ENCODE results near the gene MARCHF3.
A peak's percentile ranks its signal among the peaks of the same experiment; 100 is the strongest.

The MARCHF3 gene

GRCh38 chr5:126965061-126965475, 65.3 kb downstream of the MARCHF3 start:
- no peaks in the 10 kb centered on the region for H3K27me3 ChIP-seq (replicated peaks; ENCODE audit: control insufficient read depth, insufficient read depth, low read length)
- H3K4me3 ChIP-seq (replicated peaks; ENCODE audit: low read depth, low read length): no peak overlapping the region
- no peaks in the 10 kb centered on the region for H3K36me3 ChIP-seq (ENCODE audit: control insufficient read depth, insufficient read depth, low read length)
- DNase-seq (ENCODE audit: extremely low read depth, insufficient read length): no peak
- TF ChIP-seq CTCF (IDR thresholded peaks at IDR 0.05; ENCODE audit: insufficient read depth, low read length, poor library complexity, severe bottlenecking): no peak

- Histone ChIP-seq H3K4me3 (replicated peaks; ENCODE audit: low read depth, low read length) (no peak overlapping the region), H3K36me3 (ENCODE audit: control insufficient read depth, insufficient read depth, low read length) (no peaks in the 10 kb centered on the region), H3K27me3 (replicated peaks; ENCODE audit: control insufficient read depth, insufficient read depth, low read length) (no peaks in the 10 kb centered on the region)
- DNase-seq (ENCODE audit: extremely low read depth, insufficient read length): no peak
- no peak for TF ChIP-seq CTCF (IDR thresholded peaks at IDR 0.05; ENCODE audit: insufficient read depth, low read length, poor library complexity, severe bottlenecking)
These were observed 66.5 kb downstream of the MARCHF3 start for GRCh38 chr5:126963822-126964375.

GRCh38 chr5:126961702-126962101, 68.7 kb downstream of the MARCHF3 start:
- no peaks in the 10 kb centered on the region for H3K27me3 ChIP-seq (replicated peaks; ENCODE audit: control insufficient read depth, insufficient read depth, low read length)
- peak; percentile 32 for DNase-seq (ENCODE audit: extremely low read depth, insufficient read length)

GRCh38 chr5:126961128-126961527, 69.2 kb downstream of the MARCHF3 start:
- no peaks in the 10 kb centered on the region for H3K27me3 ChIP-seq (replicated peaks; ENCODE audit: control insufficient read depth, insufficient read depth, low read length)
- no peak for DNase-seq (ENCODE audit: extremely low read depth, insufficient read length)

More at GRCh38 chr5:126961702-126962101, 68.7 kb downstream of the MARCHF3 start:
- Histone ChIP-seq H3K36me3 (ENCODE audit: control insufficient read depth, insufficient read depth, low read length) (no peaks in the 10 kb centered on the region), H3K4me3 (replicated peaks; ENCODE audit: low read depth, low read length) (no peak overlapping the region)
- TF ChIP-seq CTCF (IDR thresholded peaks at IDR 0.05; ENCODE audit: insufficient read depth, low read length, poor library complexity, severe bottlenecking): no peak

GRCh38 chr5:126959188-126959587, 71.2 kb downstream of the MARCHF3 start:
- no peaks in the 10 kb centered on the region for H3K27me3 ChIP-seq (replicated peaks; ENCODE audit: control insufficient read depth, insufficient read depth, low read length)
- no peak overlapping the region for H3K4me3 ChIP-seq (replicated peaks; ENCODE audit: low read depth, low read length)
- DNase-seq (ENCODE audit: extremely low read depth, insufficient read length): no peak
- no peaks in the 10 kb centered on the region for H3K36me3 ChIP-seq (ENCODE audit: control insufficient read depth, insufficient read depth, low read length)
- TF ChIP-seq CTCF (IDR thresholded peaks at IDR 0.05; ENCODE audit: insufficient read depth, low read length, poor library complexity, severe bottlenecking): no peak

More at GRCh38 chr5:126961128-126961527, 69.2 kb downstream of the MARCHF3 start:
- TF ChIP-seq CTCF (IDR thresholded peaks at IDR 0.05; ENCODE audit: insufficient read depth, low read length, poor library complexity, severe bottlenecking): no peak
- Histone ChIP-seq H3K36me3 (ENCODE audit: control insufficient read depth, insufficient read depth, low read length) (no peaks in the 10 kb centered on the region), H3K4me3 (replicated peaks; ENCODE audit: low read depth, low read length) (no peak overlapping the region)

GRCh38 chr5:126956991-126957390, 73.4 kb downstream of the MARCHF3 start:
- no peak overlapping the region for H3K4me3 ChIP-seq (replicated peaks; ENCODE audit: low read depth, low read length)
- DNase-seq (ENCODE audit: extremely low read depth, insufficient read length): no peak
- H3K36me3 ChIP-seq (ENCODE audit: control insufficient read depth, insufficient read depth, low read length): no peaks in the 10 kb centered on the region
- no peak for TF ChIP-seq CTCF (IDR thresholded peaks at IDR 0.05; ENCODE audit: insufficient read depth, low read length, poor library complexity, severe bottlenecking)
- no peaks in the 10 kb centered on the region for H3K27me3 ChIP-seq (replicated peaks; ENCODE audit: control insufficient read depth, insufficient read depth, low read length)

Data from GM06990 (cell line).